ENCODE results near the gene RNF25. TPM values are rescaled to one million over a fixed set of nuclear protein-coding genes. Genes with fewer than 3 reads are reported as not detected.

Gene RNF25
- total and polyA plus RNA-seq, 9 donors = 11.7 to 45.9 (median 26.5) TPM

DNA sequence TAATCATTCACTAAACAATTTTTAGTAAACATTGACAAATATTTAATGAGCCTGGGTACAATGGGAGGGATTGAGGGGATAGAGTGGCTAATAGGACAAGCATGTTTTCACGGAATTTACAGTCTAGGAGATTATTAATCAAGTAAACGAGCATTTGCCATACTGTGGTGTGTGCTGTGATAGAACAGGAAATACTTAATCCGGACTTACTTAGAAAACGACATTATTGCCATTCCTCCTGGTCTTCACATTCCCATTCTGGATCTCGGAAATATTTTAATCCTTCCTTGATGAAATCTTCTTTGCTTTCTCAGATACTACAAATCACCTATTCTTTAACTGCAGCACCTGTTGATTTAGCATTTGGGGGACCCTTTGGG is 39.7 kb upstream of the RNF25 start:
- Histone ChIP-seq H3K27ac (peak overlapping the region in 1 of 2 donors; percentile 74), H3K9me3 (no peaks in the 10 kb centered on the region), H3K36me3 (no peaks in the 10 kb centered on the region), H3K4me1 (ENCODE audit: insufficient read depth) (no peaks in the 10 kb centered on the region), H3K27me3 (no peaks in the 10 kb centered on the region), H3K4me3 (peak overlapping the region; percentile 95)
- intact Hi-C loops (cut with DNase I) = loop anchor here in 3 of 4 donors (2.0 to 10.0 kb wide), 3 partner anchors 135 to 143 kb away; partner anchors contain the start of gene WNT6 (in 1 of the 3)
- WGBS, 3 donors = 16 to 31% (median 23%) methylated on average over 5 of the region's 5 CpGs
- no peak for TF ChIP-seq POLR2A (IDR thresholded peaks at IDR 0.05)
- TF ChIP-seq, protein P1, sequence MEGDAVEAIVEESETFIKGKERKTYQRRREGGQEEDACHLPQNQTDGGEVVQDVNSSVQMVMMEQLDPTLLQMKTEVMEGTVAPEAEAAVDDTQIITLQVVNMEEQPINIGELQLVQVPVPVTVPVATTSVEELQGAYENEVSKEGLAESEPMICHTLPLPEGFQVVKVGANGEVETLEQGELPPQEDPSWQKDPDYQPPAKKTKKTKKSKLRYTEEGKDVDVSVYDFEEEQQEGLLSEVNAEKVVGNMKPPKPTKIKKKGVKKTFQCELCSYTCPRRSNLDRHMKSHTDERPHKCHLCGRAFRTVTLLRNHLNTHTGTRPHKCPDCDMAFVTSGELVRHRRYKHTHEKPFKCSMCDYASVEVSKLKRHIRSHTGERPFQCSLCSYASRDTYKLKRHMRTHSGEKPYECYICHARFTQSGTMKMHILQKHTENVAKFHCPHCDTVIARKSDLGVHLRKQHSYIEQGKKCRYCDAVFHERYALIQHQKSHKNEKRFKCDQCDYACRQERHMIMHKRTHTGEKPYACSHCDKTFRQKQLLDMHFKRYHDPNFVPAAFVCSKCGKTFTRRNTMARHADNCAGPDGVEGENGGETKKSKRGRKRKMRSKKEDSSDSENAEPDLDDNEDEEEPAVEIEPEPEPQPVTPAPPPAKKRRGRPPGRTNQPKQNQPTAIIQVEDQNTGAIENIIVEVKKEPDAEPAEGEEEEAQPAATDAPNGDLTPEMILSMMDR (IDR thresholded peaks at IDR 0.05) = no peak
- TF ChIP-seq EP300 (IDR thresholded peaks at IDR 0.05) = no peak
- DNase-seq = no peak

GRCh38 chr2:218710687-218711549 is 39.1 kb upstream of the RNF25 start, which contains the start of gene TTLL4:
TTLL4 (plus strand) TSS chr2:218710835; CDS start chr2:218737677, 26,842 bp downstream.
- peak; percentile 98 to 99 (median 98) for DNase-seq
- H3K9me3 ChIP-seq = no peaks in the 10 kb centered on the region
- WGBS, 3 donors = 0 to 1% (median 0%) methylated on average over 54 to 74 of the region's 74 CpGs
- intact Hi-C loops (cut with DNase I) = loop anchor here in 3 of 4 donors (2.0 to 10.0 kb wide), 3 partner anchors 136 to 144 kb away; partner anchors contain the start of gene WNT6 (in 1 of the 3)
- TF ChIP-seq, protein P1 (IDR thresholded peaks at IDR 0.05) = peak; percentile 84 to 98 (median 96)
- no peak for TF ChIP-seq EP300 (IDR thresholded peaks at IDR 0.05)
- TF ChIP-seq POLR2A (IDR thresholded peaks at IDR 0.05) = peak; percentile 58
- H3K27me3 ChIP-seq = no peaks in the 10 kb centered on the region
- peak within 1 kb of the TSS; percentile 95 for H3K4me3 ChIP-seq
- H3K27ac ChIP-seq = peak within 1 kb of the TSS; percentile 74 to 81
- H3K4me1 ChIP-seq (ENCODE audit: insufficient read depth) = no peaks in the 10 kb centered on the region
- no peaks in the 10 kb centered on the region for H3K36me3 ChIP-seq

DNA sequence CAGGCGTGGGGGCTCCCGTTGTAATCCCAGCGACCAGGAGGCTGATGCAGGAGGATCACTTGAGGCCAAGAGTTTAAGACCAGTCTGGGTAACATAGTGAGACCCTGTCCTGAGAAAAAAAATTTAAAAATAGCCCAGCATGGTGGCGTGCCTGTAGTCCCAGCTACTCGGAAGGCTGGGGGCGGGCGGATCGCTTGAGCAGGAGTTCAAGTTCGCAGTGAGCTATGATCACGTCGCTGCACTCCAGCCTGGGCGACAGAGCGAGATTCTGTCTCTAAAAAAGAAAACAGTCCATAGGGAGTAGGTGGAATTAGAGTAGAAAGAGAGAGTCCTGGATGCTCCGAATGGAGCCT is 38.5 kb upstream of the RNF25 start:
- H3K36me3 ChIP-seq = no peaks in the 10 kb centered on the region
- H3K4me3 ChIP-seq = peak overlapping the region; percentile 95
- H3K27me3 ChIP-seq = no peaks in the 10 kb centered on the region
- H3K9me3 ChIP-seq = no peaks in the 10 kb centered on the region
- no peak for TF ChIP-seq POLR2A (IDR thresholded peaks at IDR 0.05)
- TF ChIP-seq EP300 (IDR thresholded peaks at IDR 0.05) = no peak
- TF ChIP-seq, protein P1 (IDR thresholded peaks at IDR 0.05) = no peak
- DNase-seq = peak in 1 of 5 donors; percentile 22
- 39 to 54% (median 46%) methylated on average over 14 of the region's 14 CpGs for WGBS, 3 donors
- no peak overlapping the region for H3K27ac ChIP-seq
- intact Hi-C loops (cut with DNase I) = loop anchor here in 3 of 4 donors (2.0 to 10.0 kb wide), 3 partner anchors 136 to 144 kb away; partner anchors contain the start of gene WNT6 (in 1 of the 3)
- no peaks in the 10 kb centered on the region for H3K4me1 ChIP-seq (ENCODE audit: insufficient read depth)

GRCh38 chr2:218709908-218710307 is 38.1 kb upstream of the RNF25 start:
- Histone ChIP-seq H3K9me3 (no peaks in the 10 kb centered on the region), H3K4me1 (ENCODE audit: insufficient read depth) (no peaks in the 10 kb centered on the region), H3K36me3 (no peaks in the 10 kb centered on the region), H3K27me3 (no peaks in the 10 kb centered on the region), H3K4me3 (no peak overlapping the region), H3K27ac (no peak overlapping the region)
- WGBS, 3 donors = 74 to 85% (median 84%) methylated on average over 8 of the region's 8 CpGs
- no peak for TF ChIP-seq EP300 (IDR thresholded peaks at IDR 0.05)
- TF ChIP-seq, protein P1 (IDR thresholded peaks at IDR 0.05) = no peak
- no peak for TF ChIP-seq POLR2A (IDR thresholded peaks at IDR 0.05)
- peak in 1 of 5 donors; percentile 23 for DNase-seq
- intact Hi-C loops (cut with DNase I) = loop anchor here in 3 of 4 donors (2.0 to 10.0 kb wide), 3 partner anchors 137 to 145 kb away; partner anchors contain the start of gene WNT6 (in 1 of the 3)
